GM18867 (cell line): ENCODE data around the gene DOCK11.
"Not testable (repeated sequence)": the region's sequence is repeated elsewhere in the genome, so short reads cannot be mapped to it uniquely, and the experiment has no call there.

ENCODE experiments used
- ATAC-seq: cut with Tn5 transposase; IDR thresholded peaks from one replicate; pipeline ENCODE4 v1.9.1; 2021; ENCODE audit warnings: mild to moderate bottlenecking, moderate library complexity; ENCODE audit not compliant: unreplicated experiment

DOCK11 gene

GRCh38 chrX:118729042-118729652 lies 233.5 kb downstream of the DOCK11 start:
- ATAC-seq, result no peak

GRCh38 chrX:118730500-118731247 lies 235.1 kb downstream of the DOCK11 start:
- no peak for ATAC-seq

GRCh38 chrX:118732551-118732950 lies 236.9 kb downstream of the DOCK11 start:
- ATAC-seq, result not testable (repeated sequence)

GRCh38 chrX:118734909-118735308 lies 239.3 kb downstream of the DOCK11 start:
- peak; percentile 72 for ATAC-seq
